Nephron progenitor cell (in vitro differentiated cells): ENCODE data around the gene ARMC8.

Source experiments
- DNase-seq: peaks from one replicate; pipeline ENCODE4 v3.0.0; 2021
- H3K27ac Mint-ChIP-seq: 2 replicates; pipeline ENCODE4 v1.8.0; 2021; ENCODE audit warnings: mild to moderate bottlenecking, moderate library complexity, mixed read lengths
- H3K27me3 Mint-ChIP-seq: 2 replicates; pipeline ENCODE4 v1.8.0; 2021; ENCODE audit warnings: mild to moderate bottlenecking, low read depth, mixed read lengths; ENCODE audit not compliant: poor library complexity
- H3K36me3 Mint-ChIP-seq: 2 replicates; pipeline ENCODE4 v1.8.0; 2021; ENCODE audit warnings: low read depth, mixed read lengths
- H3K4me1 Mint-ChIP-seq: 2 replicates; pipeline ENCODE4 v1.8.0; 2021; ENCODE audit warnings: mixed read lengths
- H3K4me3 Mint-ChIP-seq: 2 replicates; pipeline ENCODE4 v1.8.0; 2021; ENCODE audit warnings: mild to moderate bottlenecking, moderate library complexity, mixed read lengths
- H3K9me3 Mint-ChIP-seq: 2 replicates; pipeline ENCODE4 v1.8.0; 2021; ENCODE audit warnings: mild to moderate bottlenecking, moderate library complexity, mixed read lengths
- TF ChIP-seq, protein P1 (sequence below): fragments of 200-600 bp; sonication (generic); IDR thresholded peaks from 2 replicates; pipeline ENCODE4 v1.5.0; 2021; ENCODE audit warnings: antibody characterized with exemption

Gene ARMC8

GRCh38 chr3:138174421-138175131, 12.5 kb upstream of the ARMC8 start, which contains the start of gene DBR1:
Gene DBR1, minus strand, starts transcription at chr3:138174921. Its CDS starts 126 bp downstream, at chr3:138174795.
- peak; percentile 74 for DNase-seq
- peaks cover 29% of the 10 kb centered on the region for H3K4me1 Mint-ChIP-seq
- peak within 1 kb of the TSS; percentile 94 for H3K4me3 Mint-ChIP-seq
- peaks cover 40% of the 10 kb centered on the region for H3K36me3 Mint-ChIP-seq
- H3K27me3 Mint-ChIP-seq, result peaks cover 21% of the 10 kb centered on the region
- H3K9me3 Mint-ChIP-seq, result peaks cover 23% of the 10 kb centered on the region
- TF ChIP-seq, protein P1, sequence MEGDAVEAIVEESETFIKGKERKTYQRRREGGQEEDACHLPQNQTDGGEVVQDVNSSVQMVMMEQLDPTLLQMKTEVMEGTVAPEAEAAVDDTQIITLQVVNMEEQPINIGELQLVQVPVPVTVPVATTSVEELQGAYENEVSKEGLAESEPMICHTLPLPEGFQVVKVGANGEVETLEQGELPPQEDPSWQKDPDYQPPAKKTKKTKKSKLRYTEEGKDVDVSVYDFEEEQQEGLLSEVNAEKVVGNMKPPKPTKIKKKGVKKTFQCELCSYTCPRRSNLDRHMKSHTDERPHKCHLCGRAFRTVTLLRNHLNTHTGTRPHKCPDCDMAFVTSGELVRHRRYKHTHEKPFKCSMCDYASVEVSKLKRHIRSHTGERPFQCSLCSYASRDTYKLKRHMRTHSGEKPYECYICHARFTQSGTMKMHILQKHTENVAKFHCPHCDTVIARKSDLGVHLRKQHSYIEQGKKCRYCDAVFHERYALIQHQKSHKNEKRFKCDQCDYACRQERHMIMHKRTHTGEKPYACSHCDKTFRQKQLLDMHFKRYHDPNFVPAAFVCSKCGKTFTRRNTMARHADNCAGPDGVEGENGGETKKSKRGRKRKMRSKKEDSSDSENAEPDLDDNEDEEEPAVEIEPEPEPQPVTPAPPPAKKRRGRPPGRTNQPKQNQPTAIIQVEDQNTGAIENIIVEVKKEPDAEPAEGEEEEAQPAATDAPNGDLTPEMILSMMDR, result no peak
- peak within 1 kb of the TSS; percentile 93 for H3K27ac Mint-ChIP-seq

GRCh38 chr3:138180375-138181029, 6.6 kb upstream of the ARMC8 start:
- Mint-ChIP-seq H3K4me1 (peaks cover 11% of the 10 kb centered on the region), H3K4me3 (no peak overlapping the region), H3K27me3 (peaks cover 70% of the 10 kb centered on the region), H3K36me3 (peaks cover 7% of the 10 kb centered on the region), H3K9me3 (peaks cover 17% of the 10 kb centered on the region), H3K27ac (no peak overlapping the region)
- DNase-seq, result no peak
- TF ChIP-seq, protein P1, result no peak

- peaks cover 8% of the 10 kb centered on the region for H3K36me3 Mint-ChIP-seq
- no peak overlapping the region for H3K27ac Mint-ChIP-seq
- H3K27me3 Mint-ChIP-seq, result peaks cover 54% of the 10 kb centered on the region
- H3K4me1 Mint-ChIP-seq, result peaks cover 46% of the 10 kb centered on the region
- TF ChIP-seq, protein P1, result no peak
- no peak overlapping the region for H3K4me3 Mint-ChIP-seq
- DNase-seq, result peak; percentile 30
- H3K9me3 Mint-ChIP-seq, result no peaks in the 10 kb centered on the region
Measured at GRCh38 chr3:138184994-138185393, 2.1 kb upstream of the ARMC8 start.

DNA sequence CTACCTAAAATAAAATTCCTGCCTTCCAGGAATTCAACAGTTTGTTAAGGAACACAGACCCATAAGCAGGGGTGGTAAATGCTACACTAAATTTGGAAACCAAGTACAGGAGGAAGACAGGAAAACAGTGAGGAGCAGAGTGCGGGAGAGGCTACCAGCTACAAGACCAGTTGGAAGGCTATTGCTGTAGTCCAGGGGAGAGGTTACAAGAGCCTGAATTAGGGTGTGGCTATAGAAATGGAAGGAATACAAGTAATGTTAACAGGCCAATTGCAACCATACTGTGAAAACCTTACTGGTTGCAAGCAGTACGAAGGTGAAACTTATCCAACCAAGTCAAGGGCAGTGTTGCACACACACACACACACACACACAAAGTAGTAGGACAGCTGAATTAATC, 880 bp upstream of the ARMC8 start:
- H3K4me3 Mint-ChIP-seq, result peak overlapping the region; percentile 97
- H3K4me1 Mint-ChIP-seq, result peaks cover 48% of the 10 kb centered on the region
- no peak for DNase-seq
- H3K27me3 Mint-ChIP-seq, result peaks cover 45% of the 10 kb centered on the region
- H3K36me3 Mint-ChIP-seq, result peaks cover 18% of the 10 kb centered on the region
- TF ChIP-seq, protein P1, result no peak
- no peak overlapping the region for H3K27ac Mint-ChIP-seq
- peaks cover 4% of the 10 kb centered on the region for H3K9me3 Mint-ChIP-seq

- peaks cover 24% of the 10 kb centered on the region for H3K36me3 Mint-ChIP-seq
- H3K4me1 Mint-ChIP-seq, result peaks cover 48% of the 10 kb centered on the region
- peaks cover 10% of the 10 kb centered on the region for H3K9me3 Mint-ChIP-seq
- TF ChIP-seq, protein P1, result no peak
- DNase-seq, result peak; percentile 88
- H3K27ac Mint-ChIP-seq, result peak overlapping the region; percentile 100
- H3K27me3 Mint-ChIP-seq, result peaks cover 39% of the 10 kb centered on the region
- peak overlapping the region; percentile 97 for H3K4me3 Mint-ChIP-seq
Measured at GRCh38 chr3:138186803-138187295, 252 bp upstream of the ARMC8 start.
